ENCODE measurements around the gene GNG12.

Gene GNG12

DNA sequence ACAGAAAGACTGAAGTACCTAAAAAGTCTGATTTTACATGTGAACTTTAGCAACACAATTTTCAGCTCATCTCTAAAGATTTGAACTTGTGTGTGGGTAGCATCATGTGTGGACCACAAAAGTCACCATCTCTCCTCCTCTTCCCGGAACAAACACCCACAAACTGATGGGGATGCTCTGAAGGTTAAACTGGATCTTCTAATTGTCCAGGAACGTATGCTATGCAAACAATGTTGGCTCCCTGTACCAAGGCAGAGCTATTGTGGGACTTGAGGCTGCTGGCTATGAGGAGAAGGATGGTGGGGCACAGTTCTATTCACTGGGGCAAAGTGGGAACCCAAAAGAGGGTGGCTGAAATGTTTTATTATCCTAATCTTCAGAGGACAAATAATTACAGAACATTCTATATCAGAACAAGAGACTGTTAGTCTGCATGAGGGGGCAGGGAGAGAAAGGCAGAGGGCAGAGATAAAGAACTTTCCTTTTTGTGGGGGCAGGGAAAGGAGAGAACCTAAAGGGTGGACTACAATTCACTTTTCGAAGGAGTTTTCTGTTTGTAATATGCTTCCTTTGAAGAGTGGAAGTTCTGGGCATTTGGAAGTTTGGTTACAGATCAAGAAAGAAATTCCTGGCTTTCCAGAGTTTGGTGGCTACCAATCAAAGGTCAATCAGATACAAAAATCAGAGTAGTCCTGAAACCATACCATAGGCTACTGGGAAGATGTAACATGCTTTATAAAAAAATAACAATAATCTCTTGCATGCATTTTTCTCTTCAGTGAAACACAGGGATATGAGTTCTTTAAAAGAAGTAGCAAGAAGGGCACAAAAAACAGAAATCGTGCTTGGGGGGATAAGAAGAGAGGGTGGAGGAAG lies 85.4 kb downstream of the GNG12 start:
- DNase-seq (ENCODE audit: extremely low spot score): no peak
- ChIA-PET CTCF (interaction anchor here (1.2 to 8.5 kb wide), 5 partner anchors 10 to 37 kb away, joined by 3 to 67 read pairs (median 8); no protein-coding TSS in a partner anchor), POLR2A (no interaction called here)
- TF ChIP-seq, protein P1, sequence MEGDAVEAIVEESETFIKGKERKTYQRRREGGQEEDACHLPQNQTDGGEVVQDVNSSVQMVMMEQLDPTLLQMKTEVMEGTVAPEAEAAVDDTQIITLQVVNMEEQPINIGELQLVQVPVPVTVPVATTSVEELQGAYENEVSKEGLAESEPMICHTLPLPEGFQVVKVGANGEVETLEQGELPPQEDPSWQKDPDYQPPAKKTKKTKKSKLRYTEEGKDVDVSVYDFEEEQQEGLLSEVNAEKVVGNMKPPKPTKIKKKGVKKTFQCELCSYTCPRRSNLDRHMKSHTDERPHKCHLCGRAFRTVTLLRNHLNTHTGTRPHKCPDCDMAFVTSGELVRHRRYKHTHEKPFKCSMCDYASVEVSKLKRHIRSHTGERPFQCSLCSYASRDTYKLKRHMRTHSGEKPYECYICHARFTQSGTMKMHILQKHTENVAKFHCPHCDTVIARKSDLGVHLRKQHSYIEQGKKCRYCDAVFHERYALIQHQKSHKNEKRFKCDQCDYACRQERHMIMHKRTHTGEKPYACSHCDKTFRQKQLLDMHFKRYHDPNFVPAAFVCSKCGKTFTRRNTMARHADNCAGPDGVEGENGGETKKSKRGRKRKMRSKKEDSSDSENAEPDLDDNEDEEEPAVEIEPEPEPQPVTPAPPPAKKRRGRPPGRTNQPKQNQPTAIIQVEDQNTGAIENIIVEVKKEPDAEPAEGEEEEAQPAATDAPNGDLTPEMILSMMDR (IDR thresholded peaks at IDR 0.05; ENCODE audit: control extremely low read depth, extremely low read depth, low read depth, missing control alignments): no peak

DNA sequence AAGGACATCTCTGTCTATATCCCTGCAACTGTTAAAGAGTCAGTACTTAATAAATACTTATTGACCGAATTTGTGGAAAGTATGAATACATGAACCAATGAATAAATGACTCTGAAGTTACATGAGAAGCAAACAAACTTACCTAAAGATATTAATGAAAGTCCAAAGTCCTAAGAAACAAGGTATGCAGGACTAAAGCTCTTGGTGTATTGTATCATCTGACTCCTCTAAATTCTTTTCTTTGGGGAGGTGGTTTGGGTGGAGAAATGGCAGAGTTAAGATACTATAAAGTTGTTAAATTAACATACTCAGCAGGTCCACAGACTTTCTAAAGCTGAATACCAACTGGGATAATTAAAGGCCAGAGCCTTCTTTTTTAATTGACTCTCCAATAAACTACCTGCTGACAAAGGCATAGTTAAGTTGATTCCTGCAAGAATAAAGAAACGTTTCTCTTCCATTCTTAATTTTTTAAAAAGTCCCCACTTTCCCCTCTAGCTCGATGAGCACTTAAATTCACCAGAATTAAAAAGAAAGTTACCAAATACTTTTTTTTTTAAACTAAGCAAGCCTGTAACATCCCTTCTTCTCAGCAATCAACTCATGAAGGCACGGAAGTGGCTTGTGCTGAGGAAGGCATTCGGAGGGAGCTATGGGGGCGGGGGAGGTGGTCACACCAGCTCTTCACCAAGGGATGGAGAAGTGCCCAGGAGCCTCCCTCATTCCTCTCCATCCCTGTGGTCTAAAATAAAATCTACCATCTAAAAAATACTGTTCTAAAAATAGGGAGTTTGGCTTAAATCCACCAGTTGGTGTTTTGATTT lies 87.2 kb downstream of the GNG12 start:
- no peak for DNase-seq (ENCODE audit: extremely low spot score)
- ChIA-PET CTCF (interaction anchor here (0.8 to 8.5 kb wide), 8 partner anchors 8 to 185 kb away, joined by 3 to 67 read pairs (median 4); no protein-coding TSS in a partner anchor), POLR2A (no interaction called here)
- TF ChIP-seq, protein P1 (IDR thresholded peaks at IDR 0.05; ENCODE audit: control extremely low read depth, extremely low read depth, low read depth, missing control alignments): no peak

DNA sequence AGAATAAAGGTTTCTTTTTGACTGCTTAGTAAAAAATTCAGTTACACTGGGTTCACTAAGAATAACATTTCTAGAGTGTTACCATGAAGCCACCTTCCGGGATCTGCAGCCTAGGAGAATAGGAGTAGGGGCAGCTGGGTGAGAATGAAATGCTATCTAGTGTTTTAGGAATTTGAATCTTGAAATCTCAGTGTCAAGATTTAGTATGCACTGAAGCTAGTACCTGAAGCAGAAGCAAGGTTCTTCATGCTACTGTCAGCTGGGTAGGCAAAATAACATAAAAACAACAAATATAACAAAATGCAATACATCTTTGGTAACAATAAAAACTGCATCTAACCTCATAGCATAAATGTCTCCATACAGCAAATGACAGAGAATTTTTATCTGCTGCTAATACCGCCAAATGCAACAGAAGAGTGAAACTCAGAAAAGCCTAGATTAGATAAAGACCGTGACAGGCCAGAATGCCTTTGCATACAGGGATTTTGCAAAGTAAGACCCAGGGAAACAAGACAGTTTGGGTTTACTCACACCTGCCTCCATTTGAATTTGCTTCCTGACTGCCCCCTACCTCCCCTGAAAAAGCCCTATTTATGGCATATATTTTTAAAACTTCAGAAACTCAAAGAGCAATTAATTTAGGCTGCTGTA lies 90.1 kb downstream of the GNG12 start:
- CTCF ChIA-PET: interaction anchor here (0.9 to 7.5 kb wide), 5 partner anchors 10 to 28 kb away, joined by 3 to 62 read pairs (median 4); no protein-coding TSS in a partner anchor
- TF ChIP-seq, protein P1 (IDR thresholded peaks at IDR 0.05; ENCODE audit: control extremely low read depth, extremely low read depth, low read depth, missing control alignments): no peak
- POLR2A ChIA-PET: no interaction called here
- no peak for DNase-seq (ENCODE audit: extremely low spot score)

DNA sequence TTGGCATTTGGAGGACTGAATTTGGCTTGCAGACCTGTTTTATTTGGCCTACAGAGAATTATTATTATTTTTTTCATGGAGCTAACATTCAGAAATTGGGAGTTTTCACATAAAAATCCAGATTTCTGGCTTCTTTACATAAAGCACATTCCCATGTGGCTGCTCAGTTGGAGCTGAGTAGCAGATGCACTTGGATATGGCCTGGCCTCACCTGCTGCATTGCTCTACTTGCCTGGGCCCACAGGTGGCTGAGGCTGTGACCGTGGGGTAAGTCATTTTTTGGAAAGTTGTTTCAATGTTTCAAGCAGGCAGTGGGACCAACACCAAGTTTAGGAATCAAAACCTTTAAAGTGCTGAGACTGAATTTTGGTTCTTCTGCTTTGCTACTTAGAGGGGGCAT lies 91.5 kb downstream of the GNG12 start:
- ChIA-PET CTCF (interaction anchor here (1.2 to 7.5 kb wide), 6 partner anchors 11 to 184 kb away, joined by 3 to 62 read pairs (median 6); no protein-coding TSS in a partner anchor), POLR2A (no interaction called here)
- DNase-seq (ENCODE audit: extremely low spot score): no peak
- TF ChIP-seq, protein P1 (IDR thresholded peaks at IDR 0.05; ENCODE audit: control extremely low read depth, extremely low read depth, low read depth, missing control alignments): no peak

DNA sequence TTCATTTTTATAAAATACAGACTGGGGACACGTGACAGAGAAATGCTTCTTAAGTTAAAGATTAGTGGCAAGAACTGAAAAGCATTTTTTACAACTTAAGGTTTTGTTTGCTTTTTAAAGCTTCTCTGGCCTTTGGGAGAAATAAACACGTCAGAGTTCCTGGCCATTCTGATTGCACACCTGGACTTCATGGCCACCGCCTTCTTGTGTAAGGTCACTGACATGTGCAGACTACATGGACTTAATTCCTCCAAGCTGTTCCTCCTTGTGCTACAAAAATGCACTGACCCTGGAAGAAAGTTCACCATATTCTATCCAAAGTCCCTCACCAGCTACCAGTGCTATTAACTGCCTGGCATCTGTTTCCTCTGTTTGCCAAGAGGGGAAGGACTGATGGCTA lies 92.1 kb downstream of the GNG12 start:
- TF ChIP-seq, protein P1 (IDR thresholded peaks at IDR 0.05; ENCODE audit: control extremely low read depth, extremely low read depth, low read depth, missing control alignments): no peak
- DNase-seq (ENCODE audit: extremely low spot score): no peak
- POLR2A ChIA-PET: no interaction called here
- CTCF ChIA-PET: interaction anchor here (1.2 to 7.5 kb wide), 6 partner anchors 12 to 183 kb away, joined by 3 to 62 read pairs (median 6); no protein-coding TSS in a partner anchor

DNA sequence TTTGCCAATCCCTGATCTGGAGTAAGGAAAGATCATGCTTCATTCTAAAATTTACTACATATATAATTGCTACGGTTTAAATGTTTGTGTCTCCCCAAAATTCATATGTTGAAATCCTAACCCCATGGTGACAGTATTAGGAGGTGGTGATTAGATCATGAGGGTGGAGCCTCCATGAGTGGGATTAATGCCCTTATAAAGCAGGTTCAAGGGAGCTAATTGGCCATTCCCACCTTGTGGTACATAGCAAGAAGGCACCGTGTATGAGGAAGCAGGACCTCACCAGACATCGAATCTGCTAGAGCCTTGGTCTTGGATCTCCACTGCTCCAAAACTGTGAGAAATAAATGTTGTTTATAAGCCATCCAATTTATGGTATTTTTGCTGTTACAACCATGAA lies 92.7 kb downstream of the GNG12 start:
- ChIA-PET POLR2A (no interaction called here), CTCF (interaction anchor here (1.2 to 7.5 kb wide), 6 partner anchors 12 to 182 kb away, joined by 3 to 62 read pairs (median 6); no protein-coding TSS in a partner anchor)
- TF ChIP-seq, protein P1 (IDR thresholded peaks at IDR 0.05; ENCODE audit: control extremely low read depth, extremely low read depth, low read depth, missing control alignments): no peak
- DNase-seq (ENCODE audit: extremely low spot score): no peak
